GM21576 (cell line): ENCODE measurements around the gene EXT2.

Source experiments
- ATAC-seq: cut with Tn5 transposase; IDR thresholded peaks from one replicate; pipeline ENCODE4 v1.9.1; 2021; ENCODE audit warnings: mild to moderate bottlenecking, moderate library complexity; ENCODE audit not compliant: unreplicated experiment

The EXT2 gene

DNA sequence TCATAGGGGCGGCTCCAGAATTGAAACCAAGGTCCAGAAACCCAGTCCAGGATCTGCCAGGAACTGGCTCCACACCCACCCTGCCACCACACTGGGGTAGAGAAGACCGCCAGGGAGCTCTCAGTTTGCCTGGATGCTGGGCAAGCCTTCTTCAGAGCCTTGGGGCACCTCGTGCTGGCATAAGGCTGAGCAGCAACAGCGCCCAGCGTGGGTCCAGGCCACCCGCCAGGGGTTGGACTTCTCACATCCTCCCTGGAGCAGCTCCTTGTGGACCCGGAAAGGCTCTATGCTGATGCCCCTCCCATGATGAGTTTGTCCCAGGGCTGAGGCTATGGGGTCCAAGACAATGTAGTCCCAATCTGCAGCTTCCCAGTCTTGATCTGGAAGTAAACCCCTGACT, 184.8 kb downstream of the EXT2 start:
- no peak for ATAC-seq

DNA sequence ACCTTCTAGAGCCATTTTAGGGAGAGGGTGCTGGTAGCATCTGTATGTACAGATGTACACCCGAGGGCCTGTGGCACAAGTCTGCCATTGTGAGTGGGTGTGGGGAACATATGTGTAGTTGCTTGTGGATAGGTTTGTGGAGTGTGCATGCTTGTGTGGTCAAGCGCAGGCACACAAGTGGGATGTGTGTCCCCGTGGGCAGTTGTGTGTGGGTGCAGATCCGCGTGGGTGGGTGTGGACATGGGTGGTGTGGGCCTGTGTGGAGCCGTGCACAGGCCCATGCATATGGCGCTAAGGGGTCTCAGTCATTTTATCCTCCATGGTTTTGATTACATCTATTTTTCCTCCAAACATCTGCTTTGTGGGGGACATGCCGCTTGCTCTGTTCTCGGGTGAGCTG, 185.7 kb downstream of the EXT2 start:
- ATAC-seq: no peak

DNA sequence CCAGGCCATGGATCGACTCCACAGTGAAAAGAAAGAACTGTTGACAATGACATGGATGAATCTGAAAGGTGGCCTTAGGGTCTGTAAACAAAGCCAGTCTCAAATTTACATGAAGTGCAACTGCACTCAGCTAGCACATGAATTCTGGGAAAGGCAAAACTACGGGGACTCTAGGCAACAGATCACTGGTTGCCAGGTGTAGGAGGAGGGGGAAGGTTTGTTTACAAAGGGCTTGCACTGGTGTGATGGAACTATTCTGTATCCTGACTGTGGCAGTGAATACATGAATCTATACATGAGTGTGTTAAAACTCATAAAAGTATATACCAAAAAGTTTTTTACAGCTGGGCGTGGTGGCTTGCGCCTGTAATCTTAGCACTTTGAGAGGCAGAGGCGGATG, 187.1 kb downstream of the EXT2 start:
- ATAC-seq: no peak

DNA sequence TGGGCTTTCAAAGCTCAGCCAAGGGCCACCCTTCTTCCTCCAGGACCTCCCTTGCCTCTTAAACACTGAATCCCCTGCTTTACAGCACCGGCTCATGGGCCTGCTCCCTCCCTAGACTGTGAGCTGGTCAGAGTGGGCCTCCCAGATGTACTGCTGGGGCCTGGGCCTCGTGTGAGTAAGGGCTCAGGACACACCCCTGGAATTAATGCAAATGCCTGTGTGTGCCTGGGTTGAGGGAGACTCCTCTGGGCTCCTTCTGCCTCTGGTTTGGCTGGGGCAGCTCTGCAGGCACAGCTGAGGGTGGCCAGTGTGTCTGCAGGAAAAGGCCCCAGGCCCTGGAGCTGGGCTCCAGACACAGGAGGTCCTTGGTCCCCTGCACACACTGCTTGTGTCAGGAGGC, 190.3 kb downstream of the EXT2 start:
- ATAC-seq: no peak

- peak; percentile 60 for ATAC-seq
These were observed 190.9 kb downstream of the EXT2 start for GRCh38 chr11:44286268-44286880.

- no peak for ATAC-seq
These were observed 191.4 kb downstream of the EXT2 start for GRCh38 chr11:44286911-44287310.

GRCh38 chr11:44288133-44288526, 192.7 kb downstream of the EXT2 start:
- ATAC-seq: no peak

DNA sequence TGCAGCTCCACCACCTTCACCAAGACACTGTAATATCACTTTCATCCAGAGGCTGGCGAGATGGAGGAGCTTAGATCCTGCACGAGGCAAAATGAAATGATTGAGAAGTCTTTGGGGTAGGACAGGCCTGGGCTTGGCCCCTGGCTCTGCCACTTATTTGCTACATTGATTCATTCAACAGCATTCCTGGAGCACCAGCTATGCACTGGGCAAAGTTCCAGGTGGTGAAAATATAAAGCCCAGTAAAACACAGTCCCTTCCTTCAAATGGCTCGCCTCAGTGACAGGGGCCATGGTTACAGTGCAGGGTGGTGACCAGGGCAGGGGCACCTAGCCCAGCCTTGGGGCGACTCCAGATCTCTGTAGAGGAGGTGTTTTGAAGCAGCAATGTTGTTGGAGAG, 194.7 kb downstream of the EXT2 start:
- ATAC-seq: no peak
